HPDE6-E6E7 (cell line): ENCODE measurements around the gene ABCC10.
"Not testable (repeated sequence)": the region's sequence is repeated elsewhere in the genome, so short reads cannot be mapped to it uniquely, and the experiment has no call there.

Experiments used
- DNase-seq: peaks from one replicate; pipeline ENCODE4 v3.0.0; 2011; ENCODE audit warnings: missing footprints; ENCODE audit errors: extremely low spot score

The ABCC10 gene

GRCh38 chr6:43407296-43407695, 20.0 kb upstream of the ABCC10 start:
- no peak for DNase-seq

- DNase-seq = no peak
These were observed 19.1 kb upstream of the ABCC10 start for GRCh38 chr6:43408259-43408658.

- not testable (repeated sequence) for DNase-seq
These were observed 16.6 kb upstream of the ABCC10 start for GRCh38 chr6:43410776-43411175.

- no peak for DNase-seq
These were observed 14.8 kb upstream of the ABCC10 start for GRCh38 chr6:43412541-43412940.

GRCh38 chr6:43413002-43413401, 14.3 kb upstream of the ABCC10 start:
- DNase-seq = no peak

- DNase-seq = not testable (repeated sequence)
These were observed 12.1 kb upstream of the ABCC10 start for GRCh38 chr6:43415275-43415674.

GRCh38 chr6:43416935-43417334, 10.4 kb upstream of the ABCC10 start:
- no peak for DNase-seq

GRCh38 chr6:43420012-43420709, 7.2 kb upstream of the ABCC10 start:
- DNase-seq = no peak

- no peak for DNase-seq
These were observed 5.5 kb upstream of the ABCC10 start for GRCh38 chr6:43421831-43422230.

- DNase-seq = not testable (repeated sequence)
These were observed 2.3 kb upstream of the ABCC10 start for GRCh38 chr6:43425083-43425482.

GRCh38 chr6:43426928-43427405, 374 bp upstream of the ABCC10 start:
- DNase-seq = no peak

GRCh38 chr6:43428112-43428570, 800 bp downstream of the ABCC10 start:
- DNase-seq = peak; percentile 22

GRCh38 chr6:43428874-43429273, 1.5 kb downstream of the ABCC10 start:
- no peak for DNase-seq

- DNase-seq = no peak
These were observed 4.9 kb downstream of the ABCC10 start for GRCh38 chr6:43432009-43432945.

- no peak for DNase-seq
These were observed 5.8 kb downstream of the ABCC10 start for GRCh38 chr6:43433148-43433547.

- DNase-seq = no peak
These were observed 6.9 kb downstream of the ABCC10 start for GRCh38 chr6:43434001-43434840.

- DNase-seq = no peak
These were observed 7.6 kb downstream of the ABCC10 start for GRCh38 chr6:43434943-43435342.

GRCh38 chr6:43435682-43436437, 8.5 kb downstream of the ABCC10 start:
- peak; percentile 14 for DNase-seq

GRCh38 chr6:43436577-43437282, 9.4 kb downstream of the ABCC10 start:
- DNase-seq = peak; percentile 86

GRCh38 chr6:43437700-43438099, 10.4 kb downstream of the ABCC10 start:
- DNase-seq = no peak
